Panc1 (cell line): Measurements from ENCODE around the gene PRKG1.

ENCODE experiments used
- CTCF ChIP-seq: fragments of 450-650 bp; IDR thresholded peaks from 2 replicates; pipeline ENCODE4 v1.5.1; 2017; ENCODE audit warnings: mild to moderate bottlenecking
- POLR2AphosphoS5 ChIP-seq: IDR thresholded peaks from 2 replicates; pipeline ENCODE4 v1.6.1; 2012; ENCODE audit warnings: mild to moderate bottlenecking, low read depth, low read length, moderate library complexity
- TCF7L2 ChIP-seq: IDR thresholded peaks from 2 replicates; pipeline ENCODE4 v1.6.1; 2011; ENCODE audit warnings: mild to moderate bottlenecking, low read depth, low read length, inconsistent platforms

- TF ChIP-seq CTCF, result no peak
- no peak for TF ChIP-seq POLR2AphosphoS5
- TF ChIP-seq TCF7L2, result no peak
These were observed 478.6 kb downstream of the PRKG1 start for GRCh38 chr10:51552879-51553278.
